Common myeloid progenitor, CD34-positive (primary cell): ENCODE measurements around the gene RANGAP1.

Experiments
- CTCF ChIA-PET: fragments of 350-600 bp; sonication (Branson Sonifier 250); formaldehyde crosslinking; loops from one replicate; lab custom pipeline; 2021; ENCODE audit warnings: antibody characterized with exemption; lab: Charles Lee
- POLR2A ChIA-PET: fragments of 350-600 bp; sonication (Branson Sonifier 250); formaldehyde crosslinking; loops from one replicate; lab custom pipeline; 2021; ENCODE audit warnings: antibody characterized with exemption; lab: Charles Lee
- DNase-seq, 3 donors: peaks; one replicate each; pipeline versions ENCODE4 v3.0.0 to v3.0.0-alpha.2; 2013
- H3K27ac ChIP-seq, 2 experiments: 1 replicate in 1 of 2; 2 replicates in 1 of 2; pipeline ENCODE4 v1.7.0; 2013; ENCODE audit warnings: inconsistent platforms in 2 of 2, low read length in 2 of 2, mild to moderate bottlenecking in 2 of 2, low read depth in 1 of 2, moderate library complexity in 1 of 2; ENCODE audit not compliant: severe bottlenecking in 2 of 2, insufficient read depth in 1 of 2, poor library complexity in 1 of 2
- H3K27me3 ChIP-seq, 5 experiments: replicated peaks in 2 of 5; 1 replicate in 3 of 5; 2 replicates in 2 of 5; pipeline versions ENCODE4 v1.6.1 to v1.7.0; 2013; ENCODE audit warnings: low read length in 4 of 5, mild to moderate bottlenecking in 2 of 5, moderate library complexity in 2 of 5, inconsistent platforms in 1 of 5; ENCODE audit not compliant: insufficient read depth in 5 of 5, control insufficient read depth in 4 of 5
- H3K36me3 ChIP-seq, 4 experiments: 1 replicate in 2 of 4; 2 replicates in 2 of 4; pipeline versions ENCODE4 v1.6.1 to v1.7.0; 2013; ENCODE audit warnings: low read length in 3 of 4, control low read depth in 1 of 4, mild to moderate bottlenecking in 1 of 4; ENCODE audit not compliant: control insufficient read depth in 4 of 4, insufficient read depth in 4 of 4
- H3K4me1 ChIP-seq, 4 experiments: 1 replicate in 3 of 4; 2 replicates in 1 of 4; pipeline versions ENCODE4 v1.6.1 to v1.7.1; 2013; ENCODE audit warnings: low read length in 3 of 4, mild to moderate bottlenecking in 3 of 4, control low read depth in 1 of 4, inconsistent platforms in 1 of 4, moderate library complexity in 1 of 4; ENCODE audit not compliant: control insufficient read depth in 4 of 4, insufficient read depth in 4 of 4; ENCODE audit errors: control extremely low read depth in 1 of 4
- H3K4me3 ChIP-seq, 7 experiments: 1 replicate in 4 of 7; 2 replicates in 3 of 7; pipeline versions ENCODE4 v1.5.1 to v1.7.0; 2013; ENCODE audit warnings: mild to moderate bottlenecking in 7 of 7, low read length in 6 of 7, moderate library complexity in 6 of 7, inconsistent platforms in 2 of 7, low read depth in 2 of 7, control low read depth in 1 of 7; ENCODE audit not compliant: insufficient read depth in 4 of 7, control insufficient read depth in 1 of 7; ENCODE audit errors: extremely low read depth in 1 of 7
- H3K9me3 ChIP-seq, 5 experiments: 1 replicate in 4 of 5; 2 replicates in 1 of 5; pipeline versions ENCODE4 v1.6.1 to v1.7.1; 2013; ENCODE audit warnings: low read length in 4 of 5, mild to moderate bottlenecking in 2 of 5, inconsistent platforms in 1 of 5, low read depth in 1 of 5, moderate library complexity in 1 of 5; ENCODE audit not compliant: control insufficient read depth in 4 of 5, insufficient read depth in 2 of 5; ENCODE audit errors: control extremely low read depth in 1 of 5
- WGBS: methylation state at CpG from one replicate; pipeline ENCODE4 v1.1.5; 2013; ENCODE audit not compliant: insufficient coverage; 5-methylcytosine and 5-hydroxymethylcytosine counted together

The RANGAP1 gene

GRCh38 chr22:41241133-41241676 is 44.8 kb downstream of the RANGAP1 start:
- Histone ChIP-seq H3K9me3 (no peaks in the 10 kb centered on the region), H3K36me3 (peaks cover 0 to 13% (median 11%) of the 10 kb centered on the region in 4 experiments), H3K4me1 (peaks cover 0 to 20% (median 15%) of the 10 kb centered on the region in 4 experiments), H3K27me3 (no peaks in the 10 kb centered on the region), H3K27ac (no peak overlapping the region), H3K4me3 (no peak overlapping the region)
- no peak for DNase-seq
- ChIA-PET CTCF (no interaction called here), POLR2A (no interaction called here)
- 100% methylated on average over 3 of the region's 7 CpGs for WGBS

GRCh38 chr22:41240377-41241132 is 45.4 kb downstream of the RANGAP1 start, which contains the start of gene CHADL:
TSS of gene CHADL (minus strand) at chr22:41240931. CDS start at chr22:41240881, 50 bp downstream.
- ChIA-PET CTCF (no interaction called here), POLR2A (interaction anchor here (0.6 kb wide), 1 partner anchor 626 kb away, joined by 3 read pairs; no protein-coding TSS in a partner anchor)
- Histone ChIP-seq H3K27me3 (no peaks in the 10 kb centered on the region), H3K4me3 (no peak within 1 kb of the TSS), H3K9me3 (no peaks in the 10 kb centered on the region), H3K4me1 (peaks cover 0 to 20% (median 15%) of the 10 kb centered on the region in 4 experiments), H3K36me3 (peaks cover 0 to 7% (median 6%) of the 10 kb centered on the region in 4 experiments), H3K27ac (no peak within 1 kb of the TSS)
- DNase-seq, result no peak
- 78% methylated on average over 17 of the region's 24 CpGs for whole genome bisulfite sequencing

- ChIA-PET CTCF (no interaction called here), POLR2A (no interaction called here)
- DNase-seq, result peak in 1 of 3 donors; percentile 24
- Histone ChIP-seq H3K4me3 (no peak overlapping the region), H3K9me3 (no peaks in the 10 kb centered on the region), H3K4me1 (peaks cover 0 to 24% (median 17%) of the 10 kb centered on the region in 4 experiments), H3K27me3 (no peaks in the 10 kb centered on the region), H3K27ac (no peak overlapping the region), H3K36me3 (no peaks in the 10 kb centered on the region)
- WGBS, result 92% methylated on average over 9 of the region's 16 CpGs
These were observed 46.4 kb downstream of the RANGAP1 start for GRCh38 chr22:41239443-41240128.

GRCh38 chr22:41238570-41239442 is 47.2 kb downstream of the RANGAP1 start:
- H3K27ac ChIP-seq, result no peak overlapping the region
- POLR2A ChIA-PET, result interaction anchor here (0.6 kb wide), 1 partner anchor 88 kb away, joined by 4 read pairs; no protein-coding TSS in a partner anchor

GRCh38 chr22:41237707-41238569 is 48.0 kb downstream of the RANGAP1 start:
- Histone ChIP-seq H3K4me1 (peaks cover 0 to 24% (median 17%) of the 10 kb centered on the region in 4 experiments), H3K27me3 (no peaks in the 10 kb centered on the region), H3K4me3 (peak overlapping the region; percentile 30 to 77 (median 59)), H3K27ac (no peak overlapping the region), H3K36me3 (no peaks in the 10 kb centered on the region), H3K9me3 (no peaks in the 10 kb centered on the region)
- 24% methylated on average over 85 of the region's 97 CpGs for WGBS
- ChIA-PET CTCF (interaction anchor here (0.6 to 3.4 kb wide), 28 partner anchors 9 to 657 kb away, joined by 3 to 23 read pairs (median 4); no protein-coding TSS in a partner anchor), POLR2A (interaction anchor here (0.6 to 1.0 kb wide), 3 partner anchors 21 to 310 kb away, joined by 3 to 4 read pairs (median 3); no protein-coding TSS in a partner anchor)
- peak; percentile 82 to 91 (median 89) for DNase-seq

More at GRCh38 chr22:41238570-41239442, 47.2 kb downstream of the RANGAP1 start:
- no peak overlapping the region for H3K4me3 ChIP-seq
- WGBS, result 97% methylated on average over 24 of the region's 32 CpGs
- H3K9me3 ChIP-seq, result no peaks in the 10 kb centered on the region
- CTCF ChIA-PET, result interaction anchor here (0.8 to 3.4 kb wide), 8 partner anchors 8 to 316 kb away, joined by 3 to 23 read pairs (median 8); no protein-coding TSS in a partner anchor
- H3K36me3 ChIP-seq, result no peaks in the 10 kb centered on the region
- no peaks in the 10 kb centered on the region for H3K27me3 ChIP-seq
- H3K4me1 ChIP-seq, result peaks cover 0 to 24% (median 17%) of the 10 kb centered on the region in 4 experiments
- no peak for DNase-seq
